Measurements from ENCODE around the gene MYO16.

MYO16 gene

GRCh38 chr13:108741930-108742329 lies 112.5 kb downstream of the MYO16 start:
- H3K27ac Mint-ChIP-seq = no peak overlapping the region

DNA sequence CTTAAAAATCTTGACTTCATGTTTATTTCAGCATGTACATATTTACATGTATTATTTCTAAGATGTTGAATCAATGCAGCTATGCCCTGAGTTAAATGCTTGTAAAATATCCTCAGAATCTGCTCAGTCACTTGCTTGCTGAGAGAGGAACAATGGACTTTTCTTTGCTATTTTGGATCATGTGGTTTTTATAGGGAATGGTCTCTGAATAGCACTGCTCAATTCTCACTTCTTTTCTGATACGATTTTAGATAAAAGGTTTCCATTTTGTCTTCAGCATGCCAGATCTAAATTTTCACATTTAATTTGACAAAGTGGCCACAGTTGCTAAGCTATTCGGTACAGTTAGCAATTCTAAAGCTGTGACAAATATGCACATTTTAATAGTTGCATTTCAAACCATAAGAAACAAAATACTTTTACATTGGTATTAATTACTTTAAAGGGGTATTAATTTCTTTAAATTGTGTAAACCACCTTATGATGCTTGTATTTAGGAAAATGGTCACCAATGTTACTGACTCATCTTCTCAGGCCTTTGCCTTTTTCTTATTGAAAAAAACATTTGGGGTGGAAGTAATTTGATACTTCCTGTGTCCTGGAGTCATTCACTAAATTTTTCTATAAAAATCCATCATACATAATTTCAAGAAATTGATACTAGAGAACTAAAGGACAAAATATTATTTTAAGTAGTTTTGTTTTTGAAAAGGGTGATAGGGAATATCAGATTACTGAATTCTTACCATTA lies 113.5 kb downstream of the MYO16 start:
- Mint-ChIP-seq H3K4me3 (no peak overlapping the region), H3K36me3 (no peaks in the 10 kb centered on the region)

More at GRCh38 chr13:108741930-108742329, 112.5 kb downstream of the MYO16 start:
- ATAC-seq (ENCODE audit: low read depth) = no peak
- Mint-ChIP-seq H3K4me3 (no peak overlapping the region), H3K27me3 (peaks cover 1% of the 10 kb centered on the region), H3K9me3 (peaks cover 4% of the 10 kb centered on the region), H3K4me1 (no peaks in the 10 kb centered on the region), H3K36me3 (no peaks in the 10 kb centered on the region)
- DNase-seq (ENCODE audit: low spot score in 2 of 2) = no peak

GRCh38 chr13:108743522-108743921 lies 114.1 kb downstream of the MYO16 start:
- no peak for ATAC-seq (ENCODE audit: low read depth)

More for the DNA sequence above, 113.5 kb downstream of the MYO16 start:
- H3K9me3 Mint-ChIP-seq = peaks cover 3% of the 10 kb centered on the region
- H3K27me3 Mint-ChIP-seq = peaks cover 1% of the 10 kb centered on the region
- H3K4me1 Mint-ChIP-seq = no peaks in the 10 kb centered on the region
- ATAC-seq (ENCODE audit: low read depth) = no peak
- DNase-seq (ENCODE audit: low spot score in 2 of 2) = no peak
- H3K27ac Mint-ChIP-seq = no peak overlapping the region

GRCh38 chr13:108747843-108748242 lies 118.4 kb downstream of the MYO16 start:
- peaks cover 1% of the 10 kb centered on the region for H3K27me3 Mint-ChIP-seq
- ATAC-seq (ENCODE audit: low read depth) = no peak
- no peak overlapping the region for H3K27ac Mint-ChIP-seq
- no peaks in the 10 kb centered on the region for H3K36me3 Mint-ChIP-seq
- H3K4me3 Mint-ChIP-seq = no peak overlapping the region
- no peaks in the 10 kb centered on the region for H3K9me3 Mint-ChIP-seq
- DNase-seq (ENCODE audit: low spot score in 2 of 2) = no peak
- H3K4me1 Mint-ChIP-seq = no peaks in the 10 kb centered on the region

More at GRCh38 chr13:108743522-108743921, 114.1 kb downstream of the MYO16 start:
- H3K4me3 Mint-ChIP-seq = no peak overlapping the region
- no peak for DNase-seq (ENCODE audit: low spot score in 2 of 2)
- peaks cover 1% of the 10 kb centered on the region for H3K9me3 Mint-ChIP-seq
- H3K36me3 Mint-ChIP-seq = no peaks in the 10 kb centered on the region
- no peaks in the 10 kb centered on the region for H3K4me1 Mint-ChIP-seq
- H3K27me3 Mint-ChIP-seq = peaks cover 1% of the 10 kb centered on the region
- no peak overlapping the region for H3K27ac Mint-ChIP-seq

- DNase-seq (ENCODE audit: low spot score in 2 of 2) (no peak), ATAC-seq (ENCODE audit: low read depth) (no peak)
- H3K4me3 Mint-ChIP-seq = no peak overlapping the region
- no peaks in the 10 kb centered on the region for H3K27me3 Mint-ChIP-seq
- H3K4me1 Mint-ChIP-seq = no peaks in the 10 kb centered on the region
- no peak overlapping the region for H3K27ac Mint-ChIP-seq
- no peaks in the 10 kb centered on the region for H3K9me3 Mint-ChIP-seq
- no peaks in the 10 kb centered on the region for H3K36me3 Mint-ChIP-seq
These were observed 122.9 kb downstream of the MYO16 start for GRCh38 chr13:108752276-108752675.

GRCh38 chr13:108755083-108755482 lies 125.7 kb downstream of the MYO16 start:
- Mint-ChIP-seq H3K36me3 (no peaks in the 10 kb centered on the region), H3K27ac (no peak overlapping the region), H3K9me3 (no peaks in the 10 kb centered on the region), H3K4me3 (no peak overlapping the region), H3K4me1 (no peaks in the 10 kb centered on the region), H3K27me3 (no peaks in the 10 kb centered on the region)
- ATAC-seq (ENCODE audit: low read depth) (no peak), DNase-seq (ENCODE audit: low spot score in 2 of 2) (no peak)

GRCh38 chr13:108760129-108760528 lies 130.7 kb downstream of the MYO16 start:
- ATAC-seq (ENCODE audit: low read depth) = no peak

GRCh38 chr13:108760541-108760940 lies 131.1 kb downstream of the MYO16 start:
- Mint-ChIP-seq H3K4me1 (no peaks in the 10 kb centered on the region), H3K9me3 (no peaks in the 10 kb centered on the region), H3K4me3 (no peak overlapping the region), H3K27ac (no peak overlapping the region), H3K36me3 (no peaks in the 10 kb centered on the region), H3K27me3 (no peaks in the 10 kb centered on the region)
- no peak for DNase-seq (ENCODE audit: low spot score in 2 of 2)
- no peak for ATAC-seq (ENCODE audit: low read depth)

More at GRCh38 chr13:108760129-108760528, 130.7 kb downstream of the MYO16 start:
- Mint-ChIP-seq H3K27ac (no peak overlapping the region), H3K9me3 (no peaks in the 10 kb centered on the region), H3K27me3 (no peaks in the 10 kb centered on the region), H3K4me1 (no peaks in the 10 kb centered on the region), H3K4me3 (no peak overlapping the region), H3K36me3 (no peaks in the 10 kb centered on the region)
- no peak for DNase-seq (ENCODE audit: low spot score in 2 of 2)

DNA sequence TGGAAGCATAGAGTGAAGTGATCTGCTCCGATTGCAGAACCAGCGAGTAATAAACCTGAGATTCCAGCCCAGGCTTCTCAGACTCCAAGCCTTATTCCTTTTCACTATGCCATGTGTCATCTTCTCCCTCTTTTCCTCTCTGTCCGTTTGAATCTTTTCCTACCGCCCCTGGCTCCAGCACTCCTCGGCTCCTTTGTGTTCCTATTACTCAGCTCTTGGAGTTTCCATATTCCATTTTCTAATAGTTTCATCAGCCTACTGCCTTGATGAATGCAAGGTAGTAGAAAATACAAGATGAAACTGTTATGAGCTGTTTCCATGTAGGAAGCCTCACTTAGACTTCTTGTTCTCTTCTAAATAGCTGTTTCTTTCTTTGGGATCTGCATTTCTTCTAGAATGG lies 138.6 kb downstream of the MYO16 start:
- Mint-ChIP-seq H3K4me3 (no peak overlapping the region), H3K27ac (no peak overlapping the region), H3K9me3 (peaks cover 3% of the 10 kb centered on the region), H3K4me1 (no peaks in the 10 kb centered on the region), H3K27me3 (peaks cover 4% of the 10 kb centered on the region), H3K36me3 (no peaks in the 10 kb centered on the region)
- ATAC-seq (ENCODE audit: low read depth) (no peak), DNase-seq (ENCODE audit: low spot score in 2 of 2) (no peak)

DNA sequence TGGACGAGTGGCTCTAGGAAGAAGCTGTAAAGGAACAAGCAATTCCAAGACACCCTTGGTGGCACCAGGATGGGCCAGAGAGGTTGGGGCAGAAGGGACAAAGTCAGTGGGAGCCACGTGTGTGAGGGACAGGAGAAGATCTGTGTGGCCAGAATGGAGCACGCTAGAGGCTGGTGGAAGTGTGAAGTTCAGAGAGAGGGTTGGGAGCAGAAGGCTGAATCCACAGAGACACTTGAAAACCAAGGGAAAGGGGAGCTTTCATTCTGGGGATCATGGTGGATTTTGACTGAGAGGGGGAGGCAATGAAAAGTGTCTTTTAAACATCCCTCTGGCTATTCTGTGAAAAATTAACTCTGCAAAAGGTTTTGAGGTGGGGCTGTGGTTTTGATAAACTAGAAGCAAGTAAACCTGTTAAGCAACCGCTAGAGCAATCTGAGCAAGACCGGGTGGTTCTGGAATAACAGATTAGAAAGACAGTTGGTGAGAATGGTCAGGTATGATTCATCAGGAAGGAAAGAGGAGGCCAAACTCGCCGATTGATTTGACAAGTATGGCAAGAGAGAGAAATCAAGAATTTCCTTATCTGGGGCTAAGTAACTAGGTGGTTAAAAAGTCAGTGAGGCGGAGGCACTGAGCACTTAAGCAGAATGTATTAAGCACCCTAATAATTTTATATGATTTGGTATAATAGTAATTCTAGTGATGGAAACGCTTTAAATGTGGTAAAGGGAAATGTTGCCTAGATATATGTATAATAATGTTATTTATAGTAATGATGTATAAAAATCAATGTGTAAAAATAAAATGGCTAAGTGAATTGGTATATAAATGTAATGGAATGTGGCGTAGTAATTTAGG lies 140.0 kb downstream of the MYO16 start:
- Mint-ChIP-seq H3K9me3 (peaks cover 3% of the 10 kb centered on the region), H3K36me3 (no peaks in the 10 kb centered on the region), H3K4me3 (no peak overlapping the region), H3K4me1 (no peaks in the 10 kb centered on the region), H3K27me3 (peaks cover 4% of the 10 kb centered on the region), H3K27ac (no peak overlapping the region)
- ATAC-seq (ENCODE audit: low read depth) (no peak), DNase-seq (ENCODE audit: low spot score in 2 of 2) (no peak)

- no peaks in the 10 kb centered on the region for H3K9me3 Mint-ChIP-seq
- H3K4me3 Mint-ChIP-seq = no peak overlapping the region
- DNase-seq (ENCODE audit: low spot score in 2 of 2) (no peak), ATAC-seq (ENCODE audit: low read depth) (no peak)
- H3K4me1 Mint-ChIP-seq = no peaks in the 10 kb centered on the region
- no peaks in the 10 kb centered on the region for H3K36me3 Mint-ChIP-seq
- H3K27ac Mint-ChIP-seq = no peak overlapping the region
- H3K27me3 Mint-ChIP-seq = no peaks in the 10 kb centered on the region
These were observed 146.2 kb downstream of the MYO16 start for GRCh38 chr13:108775597-108775996.

DNA sequence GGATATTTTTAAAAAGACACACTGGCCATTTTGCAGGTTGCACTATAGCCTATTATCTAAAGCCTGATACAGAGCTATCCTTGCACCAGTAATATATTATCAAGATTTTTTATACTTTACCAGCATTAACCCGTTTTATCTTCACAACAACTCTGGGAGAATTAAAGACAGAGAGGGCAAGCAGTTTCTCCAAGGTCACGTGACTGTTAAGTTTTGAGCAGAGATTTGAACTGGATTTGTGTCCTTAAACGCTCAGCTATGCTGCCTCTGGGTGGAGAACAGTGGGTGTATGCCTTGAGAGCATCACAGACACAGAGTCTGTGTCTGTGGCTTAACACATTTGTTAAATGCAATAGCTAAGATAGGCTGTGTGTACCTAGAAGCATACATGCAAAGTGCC lies 147.2 kb downstream of the MYO16 start:
- H3K4me1 Mint-ChIP-seq = no peaks in the 10 kb centered on the region
- no peak for ATAC-seq (ENCODE audit: low read depth)
- H3K4me3 Mint-ChIP-seq = no peak overlapping the region
- no peaks in the 10 kb centered on the region for H3K27me3 Mint-ChIP-seq
- H3K27ac Mint-ChIP-seq = no peak overlapping the region
- H3K9me3 Mint-ChIP-seq = no peaks in the 10 kb centered on the region
- no peak for DNase-seq (ENCODE audit: low spot score in 2 of 2)
- H3K36me3 Mint-ChIP-seq = no peaks in the 10 kb centered on the region

DNA sequence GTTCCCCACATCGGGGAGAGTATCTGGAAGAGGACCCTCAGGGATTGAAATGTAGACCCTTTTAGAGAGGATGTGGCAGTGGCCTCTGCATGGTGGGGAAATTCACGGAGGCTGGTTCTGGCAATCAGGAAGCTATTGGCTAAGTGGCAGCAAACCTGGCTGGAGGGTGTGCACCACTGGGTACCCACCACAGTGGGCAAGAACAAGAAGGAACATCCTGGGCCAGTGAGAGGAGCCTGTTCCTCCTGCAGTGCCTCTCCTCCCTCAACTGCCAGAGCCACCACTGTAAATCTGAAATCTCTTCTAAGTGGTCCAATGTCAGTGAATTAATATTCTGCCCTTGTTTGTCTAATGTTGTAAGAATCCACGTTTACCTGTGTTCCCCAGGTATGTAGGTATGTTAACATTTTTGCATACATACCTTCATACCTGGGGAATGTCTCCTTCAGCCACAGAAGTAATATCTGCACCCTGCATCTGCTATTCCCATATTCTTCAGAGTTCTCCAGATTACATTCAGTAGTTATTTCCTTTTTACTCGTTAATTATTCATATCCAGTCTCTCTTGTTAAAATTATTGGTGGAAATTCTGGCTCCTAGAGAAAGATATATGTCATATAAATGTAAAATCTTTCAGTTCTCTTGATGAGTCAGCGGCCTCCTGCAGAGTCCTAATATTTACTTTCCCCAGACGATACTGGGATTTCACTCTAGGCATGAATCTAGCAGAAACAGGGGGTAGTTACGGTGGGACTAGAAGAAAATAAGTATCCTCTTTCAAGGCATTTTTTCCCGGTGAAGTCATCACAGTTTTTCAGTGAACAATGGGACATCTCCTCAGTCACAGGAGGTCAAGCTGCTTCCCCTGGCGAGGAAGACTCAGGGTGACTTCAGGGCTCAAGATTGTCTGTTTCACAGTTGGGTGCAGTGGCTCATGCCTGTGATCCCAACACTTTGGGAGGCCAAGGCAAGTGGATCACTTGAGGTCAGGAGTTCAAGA lies 148.3 kb downstream of the MYO16 start:
- H3K27me3 Mint-ChIP-seq = no peaks in the 10 kb centered on the region
- no peaks in the 10 kb centered on the region for H3K36me3 Mint-ChIP-seq
- DNase-seq (ENCODE audit: low spot score in 2 of 2) (no peak), ATAC-seq (ENCODE audit: low read depth) (no peak)
- H3K4me1 Mint-ChIP-seq = no peaks in the 10 kb centered on the region
- peaks cover 2% of the 10 kb centered on the region for H3K9me3 Mint-ChIP-seq
- H3K4me3 Mint-ChIP-seq = no peak overlapping the region
- H3K27ac Mint-ChIP-seq = no peak overlapping the region
